NCI-H187 treated with DMSO at 0.1 percent for 48 hours (cell line): ENCODE data around the gene SMAD3.

ENCODE experiments used
- DNase-seq: peaks from one replicate; lab custom pipeline; 2025; lab: John Stamatoyannopoulos, UW

The SMAD3 gene

GRCh38 chr15:67242708-67243111, 177.3 kb downstream of the SMAD3 start:
- DNase-seq: no peak
